Stimulated activated naive CD4-positive, alpha-beta T cell (primary cell): Measurements from ENCODE around the gene MEGF11.
"Not testable (repeated sequence)": the region's sequence is repeated elsewhere in the genome, so short reads cannot be mapped to it uniquely, and the experiment has no call there.

ENCODE experiments used
- DNase-seq, 6 experiments: peaks; one replicate each; lab custom pipeline; 2025; lab: John Stamatoyannopoulos, UW

Gene MEGF11

DNA sequence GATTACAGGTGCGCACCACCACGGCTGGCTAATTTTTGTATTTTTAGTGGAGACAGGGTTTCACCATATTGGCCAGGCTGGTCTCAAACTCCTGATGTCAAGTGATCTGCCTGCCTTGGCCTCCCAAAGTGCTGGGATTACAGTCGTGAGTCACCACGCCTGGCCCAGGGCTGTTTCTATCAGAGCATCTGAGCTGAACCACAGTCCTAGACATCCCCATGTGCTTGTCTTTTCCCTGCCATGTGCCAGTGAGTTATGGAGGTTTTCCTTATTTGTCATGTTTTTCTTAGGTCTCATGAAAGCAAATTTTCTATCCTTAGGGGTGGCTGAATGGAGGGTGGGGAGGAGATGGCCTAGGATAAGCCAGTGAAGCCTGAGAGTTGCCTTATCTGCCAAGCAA lies 250.4 kb downstream of the MEGF11 start:
- DNase-seq: not testable (repeated sequence)

DNA sequence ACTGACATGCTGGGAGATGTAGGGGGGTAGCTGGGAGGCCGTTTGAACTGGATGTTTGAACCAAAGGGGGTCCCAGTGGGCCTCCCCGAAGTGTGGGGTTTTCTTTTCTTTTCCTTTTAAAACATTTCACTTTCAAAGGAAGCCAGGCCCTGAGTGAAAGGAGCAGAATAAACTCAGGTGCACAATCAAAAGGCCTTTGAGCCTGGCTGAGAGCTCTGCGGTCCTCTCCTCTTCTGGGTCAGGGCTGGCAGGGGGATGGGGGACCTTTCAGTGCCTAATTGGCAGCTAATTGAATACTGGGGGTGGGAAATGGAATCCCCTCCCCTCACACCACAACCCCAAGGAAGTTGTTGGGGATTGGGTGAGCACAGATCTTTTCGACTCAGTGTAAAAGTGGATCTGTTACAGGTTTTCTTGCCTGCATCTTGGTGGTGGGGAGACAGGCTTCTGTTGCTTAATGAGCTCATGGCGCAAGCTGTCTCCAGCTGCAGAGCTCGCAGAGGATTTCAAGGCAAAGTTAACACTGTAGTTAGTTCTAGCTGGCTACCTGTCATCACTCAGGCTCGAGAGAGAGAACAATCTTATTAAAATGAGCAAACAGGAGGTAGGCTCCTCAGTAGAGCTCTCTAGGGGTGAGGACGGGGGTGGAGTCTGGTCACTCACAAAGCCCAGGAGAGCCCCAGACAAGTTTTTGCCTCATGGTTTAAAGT lies 251.7 kb downstream of the MEGF11 start:
- no peak for DNase-seq

DNA sequence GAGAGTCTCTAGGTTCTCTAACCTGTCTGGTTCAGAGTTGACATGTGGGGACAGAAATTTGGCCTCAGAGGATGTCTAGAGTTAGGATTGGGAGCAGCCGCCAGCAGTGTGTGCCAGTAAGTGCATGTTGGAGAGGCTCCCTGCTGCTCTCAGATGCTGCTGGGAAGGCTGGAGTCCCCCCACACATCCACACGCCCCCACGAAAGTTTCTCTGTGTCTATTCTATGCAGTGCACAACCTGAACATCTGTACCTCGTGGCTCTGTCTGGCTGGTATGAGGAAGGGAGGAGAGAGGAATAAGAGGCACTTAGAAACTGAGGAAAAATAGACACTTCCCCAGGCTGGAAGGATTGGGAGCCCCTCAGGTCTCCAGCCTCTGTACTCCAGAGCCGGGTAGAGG lies 252.5 kb downstream of the MEGF11 start:
- DNase-seq: no peak

DNA sequence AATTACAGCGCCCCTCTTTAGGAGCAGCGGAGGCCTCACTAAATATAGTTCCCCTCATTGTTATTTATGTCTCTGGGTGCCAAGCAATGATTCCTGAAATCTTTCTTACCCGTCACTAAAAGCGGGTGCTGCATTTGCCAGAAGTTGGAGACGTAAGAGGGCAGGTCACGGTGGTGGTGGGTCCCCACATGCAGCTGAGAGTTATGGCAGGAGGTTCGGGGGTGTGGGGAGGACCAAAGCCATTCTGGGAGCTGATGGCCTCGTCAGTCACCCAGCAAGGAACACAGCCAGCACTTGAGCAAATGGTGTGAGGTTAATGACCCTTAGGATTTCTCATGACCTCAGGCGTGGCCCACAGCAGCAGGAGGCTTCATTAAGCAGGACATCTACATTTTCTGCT lies 255.1 kb downstream of the MEGF11 start:
- DNase-seq: no peak

DNA sequence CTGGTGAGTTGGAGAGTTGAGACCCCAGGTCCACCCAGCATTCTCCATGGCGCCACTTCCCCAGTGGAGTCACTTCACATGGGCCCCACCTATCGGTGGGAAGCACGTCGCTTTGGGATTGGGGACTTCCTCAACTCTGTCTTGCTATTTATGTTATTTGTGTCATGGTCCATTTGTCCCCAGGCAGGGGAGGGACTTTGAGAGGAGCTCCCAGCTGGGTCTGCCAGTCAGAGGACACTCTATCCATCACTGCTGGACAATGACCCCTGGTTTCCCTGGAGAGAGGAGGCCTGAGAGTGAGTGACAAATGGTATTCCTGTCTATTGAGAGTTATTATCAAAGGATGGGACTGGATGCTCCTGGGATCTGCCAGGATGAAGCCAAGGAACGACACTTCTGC lies 256.6 kb downstream of the MEGF11 start:
- no peak for DNase-seq

DNA sequence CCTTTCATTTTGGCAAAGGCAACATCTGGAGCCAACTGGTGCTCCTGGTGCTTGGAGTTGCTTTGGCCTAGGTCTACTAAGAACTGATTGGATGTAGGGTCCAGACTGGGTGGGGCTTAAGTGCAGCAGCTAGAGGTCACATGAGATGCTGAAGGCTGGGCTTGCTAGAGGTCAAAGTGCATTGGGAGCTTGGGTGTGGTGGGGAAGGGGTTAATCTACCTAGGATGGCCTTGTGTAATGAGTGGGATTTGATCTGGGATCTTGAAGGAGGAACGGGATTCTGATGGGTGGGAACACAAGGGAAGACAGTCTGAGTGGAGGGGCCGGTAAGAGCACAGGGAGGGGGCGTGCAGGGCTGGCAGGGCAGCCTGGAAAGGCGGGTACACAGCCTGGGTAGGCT lies 258.7 kb downstream of the MEGF11 start:
- no peak for DNase-seq

DNA sequence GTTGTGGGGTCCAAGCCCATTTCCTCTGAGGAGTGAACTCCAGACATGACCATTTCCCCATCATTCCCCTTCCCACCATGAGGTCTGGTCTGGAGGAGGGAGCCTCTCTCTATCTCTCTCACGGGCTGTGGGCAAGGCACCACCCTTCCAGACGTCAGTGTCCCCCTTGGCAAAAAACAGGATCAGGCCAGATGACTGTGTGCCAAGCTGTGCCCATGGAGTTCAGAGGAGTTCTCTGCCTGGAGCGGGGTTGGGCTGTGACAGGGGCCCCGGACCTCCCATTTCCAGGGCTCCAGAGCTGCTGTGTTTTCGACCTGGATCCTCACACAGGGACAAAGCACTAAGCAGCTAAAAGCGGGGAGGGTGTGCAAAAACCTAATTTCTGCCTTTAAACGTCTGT lies 259.8 kb downstream of the MEGF11 start:
- DNase-seq: no peak

DNA sequence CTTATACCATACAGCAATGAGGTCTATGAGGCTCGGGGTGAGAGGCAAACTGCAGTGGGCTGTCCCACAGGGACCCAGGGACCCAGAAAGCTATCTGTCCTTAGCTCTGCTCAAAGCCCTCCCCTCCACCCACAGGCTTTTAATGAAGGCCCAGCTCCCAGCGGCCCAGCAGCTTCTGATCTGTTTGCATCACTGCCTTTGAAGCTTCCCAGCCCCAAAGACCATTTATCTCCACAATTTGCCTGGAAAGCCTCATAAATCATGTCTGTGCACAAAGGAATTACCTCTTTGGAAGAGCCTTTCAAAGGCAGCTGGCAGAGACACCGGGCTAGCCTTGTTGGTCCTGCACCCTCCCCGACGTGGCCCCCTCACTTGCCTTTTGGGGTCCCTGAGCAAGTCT lies 260.3 kb downstream of the MEGF11 start:
- DNase-seq: no peak

DNA sequence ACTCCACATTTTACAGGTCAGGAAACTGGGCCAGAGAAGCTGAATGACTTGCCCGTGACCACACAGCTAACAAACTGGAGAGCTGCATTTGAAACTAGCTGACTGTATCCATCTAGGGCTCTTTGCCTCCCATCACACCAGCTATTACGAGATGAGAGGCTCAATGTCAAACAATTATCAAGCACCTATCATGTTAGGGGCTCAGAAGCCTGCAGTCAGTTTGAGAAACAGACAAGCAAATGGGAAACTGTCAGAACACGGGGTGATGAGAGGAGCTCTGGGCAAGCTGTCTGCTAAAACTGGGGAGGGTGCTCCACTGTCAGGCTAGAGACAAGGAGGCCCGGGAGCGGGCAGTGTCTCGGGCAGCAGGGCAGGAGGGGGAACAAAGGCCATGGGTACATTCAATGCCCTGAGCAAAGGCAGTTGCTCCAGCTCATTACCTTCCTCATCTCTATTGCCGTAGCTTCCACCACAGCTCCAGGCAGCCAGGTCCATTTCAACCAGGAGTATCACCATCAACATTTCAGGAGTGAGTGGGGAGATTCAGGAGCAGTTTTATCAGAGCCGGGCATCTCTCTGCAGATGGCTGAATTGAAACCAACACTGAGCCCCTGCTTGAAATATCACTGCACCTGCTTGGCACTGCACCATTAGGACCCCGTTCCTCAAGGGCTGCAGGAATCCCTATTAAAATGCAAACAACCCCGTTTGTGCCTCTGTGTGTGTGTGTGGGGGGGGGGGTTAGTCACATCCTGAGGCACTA lies 261.6 kb downstream of the MEGF11 start:
- DNase-seq: no peak

DNA sequence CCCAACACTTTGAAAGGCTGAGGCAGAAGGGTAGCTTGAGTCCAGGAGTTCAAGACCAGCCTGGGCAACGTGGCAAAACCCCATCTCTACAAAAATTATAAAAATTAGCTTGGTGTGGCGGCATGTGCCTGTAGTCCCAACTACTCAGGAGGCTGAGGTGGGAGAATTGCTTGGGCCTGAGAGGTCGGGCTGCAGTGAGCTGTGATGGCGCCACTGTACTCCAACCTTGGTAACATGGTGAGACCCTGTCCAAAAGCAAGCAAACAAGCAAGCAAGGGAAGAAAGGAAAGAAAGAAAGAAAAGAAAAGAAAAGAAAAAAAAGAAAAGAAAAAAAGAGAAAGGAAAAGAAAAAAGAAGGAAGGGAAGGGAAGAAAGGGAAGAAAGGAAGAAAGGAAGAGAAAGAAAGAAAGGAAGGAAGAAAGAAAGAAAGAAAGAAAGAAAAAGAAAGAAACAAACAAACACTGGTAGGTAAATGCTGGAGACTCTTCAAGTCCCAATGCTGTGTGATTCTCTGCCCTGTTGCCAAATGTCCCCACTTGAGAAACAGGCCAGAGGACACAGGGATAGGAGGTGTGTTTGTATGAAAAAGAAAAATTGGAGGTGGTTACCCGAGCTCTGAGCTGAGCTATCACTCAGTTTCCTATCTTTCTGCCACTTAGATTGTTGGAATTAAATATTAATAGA lies 263.1 kb downstream of the MEGF11 start:
- DNase-seq: no peak

DNA sequence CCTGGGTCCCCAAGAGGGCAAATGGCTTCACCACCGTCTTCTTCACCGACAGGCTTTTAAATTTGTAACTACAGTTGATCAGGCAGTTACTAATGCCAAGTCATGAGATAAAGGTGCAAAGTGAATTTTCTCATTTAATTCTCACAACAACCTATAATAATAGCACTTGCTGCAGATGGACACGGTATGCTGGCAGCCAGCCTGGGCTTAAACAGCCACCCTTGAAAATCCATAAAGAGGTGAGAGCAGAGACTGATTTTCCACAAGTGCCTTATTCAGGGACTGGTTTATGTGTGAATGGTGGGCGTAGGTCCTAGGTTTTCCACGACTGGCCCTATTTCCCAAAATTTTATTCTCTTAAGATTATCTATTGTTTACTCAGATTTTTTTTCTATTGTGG lies 266.4 kb downstream of the MEGF11 start:
- no peak for DNase-seq

DNA sequence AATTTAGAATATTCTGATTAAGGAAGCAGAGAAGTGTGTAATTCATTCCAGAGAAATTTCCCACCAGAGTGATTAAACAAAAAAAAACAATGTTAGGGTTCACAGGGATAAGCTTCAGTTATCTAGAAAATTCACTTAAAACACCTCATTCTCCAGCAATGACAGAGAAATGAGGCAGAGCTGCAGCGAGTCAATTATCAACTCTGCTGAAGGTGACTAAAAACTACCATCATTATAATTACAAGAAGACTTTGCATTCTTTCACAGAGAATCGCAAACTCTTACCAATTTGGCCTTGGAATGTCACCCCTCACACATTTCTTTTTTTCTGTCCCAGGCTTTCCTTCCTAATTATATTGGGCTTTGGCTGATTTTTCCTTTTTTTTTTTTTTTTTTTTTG lies 267.1 kb downstream of the MEGF11 start:
- no peak for DNase-seq

DNA sequence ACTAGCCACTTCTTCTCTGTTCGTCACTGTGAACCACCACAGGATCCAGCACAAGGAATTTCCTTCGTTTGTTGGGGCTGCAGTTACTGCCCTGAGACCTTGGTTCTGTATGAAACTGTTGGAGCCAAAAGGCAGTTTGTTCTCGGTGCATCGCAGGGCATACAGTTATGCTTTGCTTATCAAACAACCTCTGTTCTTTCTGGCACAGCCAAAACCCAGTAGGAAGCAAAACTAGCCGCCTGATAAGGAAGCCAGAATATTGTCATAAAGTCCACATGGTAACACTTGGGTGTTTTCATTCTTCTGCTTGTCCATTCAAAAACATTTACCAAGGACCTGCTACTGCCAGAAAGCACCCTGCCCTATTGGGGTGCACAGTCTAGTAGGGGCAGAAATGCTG lies 268.2 kb downstream of the MEGF11 start:
- DNase-seq: no peak

DNA sequence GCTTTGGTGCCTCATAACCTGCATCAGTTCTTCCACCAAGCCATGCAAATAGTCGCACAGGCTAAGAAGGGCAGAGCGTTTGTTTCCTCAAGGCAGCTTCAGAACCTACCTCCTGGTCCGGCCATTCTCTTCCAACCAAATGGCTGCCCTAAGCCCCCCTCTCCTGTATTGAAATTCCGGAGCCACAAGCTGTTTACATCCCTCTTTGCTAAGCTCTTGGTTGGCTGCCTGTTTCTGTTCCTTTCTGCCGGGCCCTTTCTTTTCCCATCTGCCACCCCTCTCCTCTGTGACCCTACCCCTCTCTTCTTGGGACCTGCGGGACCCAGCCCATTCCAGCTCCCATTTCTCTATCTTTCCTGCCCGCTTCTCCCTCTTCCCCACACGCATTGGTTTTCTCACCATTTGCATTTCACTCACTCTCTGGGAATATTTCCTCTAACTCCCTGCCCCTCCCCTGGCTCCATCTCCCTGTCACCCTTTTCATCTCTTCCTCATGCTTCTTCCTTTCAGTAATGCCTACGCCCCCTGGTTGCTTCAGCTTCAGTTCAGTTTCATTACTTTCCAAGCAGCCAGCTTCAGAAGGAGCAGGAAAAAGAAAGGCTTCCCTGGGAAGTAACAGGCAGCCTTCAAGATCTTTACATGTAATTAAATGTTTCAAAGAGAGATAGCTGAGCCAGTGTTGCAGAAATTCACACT lies 270.8 kb downstream of the MEGF11 start:
- no peak for DNase-seq

DNA sequence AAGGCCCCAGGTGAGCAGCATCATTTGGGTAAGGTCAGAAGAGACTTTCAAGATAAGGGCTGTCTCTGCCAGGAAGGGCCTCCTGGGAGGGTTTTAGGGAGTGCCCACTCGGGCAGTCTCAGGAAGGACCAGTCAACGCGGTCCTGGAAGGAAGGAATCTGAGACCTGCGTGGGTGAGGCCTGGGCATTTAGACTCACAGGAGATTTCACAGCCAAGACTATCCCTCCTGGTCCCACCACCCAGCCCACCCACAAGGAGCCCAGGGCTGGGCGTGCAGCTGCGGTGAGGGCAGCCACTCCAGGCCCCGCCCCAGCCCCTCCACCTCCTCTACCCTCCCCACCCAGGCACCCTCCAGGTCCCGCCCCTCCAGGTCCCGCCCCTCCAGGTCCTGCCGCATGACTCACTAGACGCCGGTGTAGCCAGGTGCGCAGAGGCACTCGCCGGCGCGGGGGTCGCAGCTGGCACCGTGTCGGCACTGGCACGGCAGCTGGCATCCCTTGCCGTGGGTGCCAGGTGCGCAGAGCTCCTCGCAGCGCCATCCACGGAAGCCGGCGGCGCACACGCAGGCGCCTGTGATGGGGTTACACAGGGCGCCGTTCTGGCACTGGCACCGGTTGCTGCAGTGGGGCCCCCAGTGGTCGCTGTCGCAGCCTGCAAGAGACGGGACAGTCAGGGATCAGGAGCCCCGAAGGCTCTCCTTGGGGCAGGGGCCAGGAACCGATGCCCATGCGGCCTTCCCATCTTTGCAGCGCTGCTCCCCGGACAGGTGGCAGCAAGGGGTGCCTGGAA lies 271.5 kb downstream of the MEGF11 start:
- peak; percentile 47 to 78 (median 62) for DNase-seq

DNA sequence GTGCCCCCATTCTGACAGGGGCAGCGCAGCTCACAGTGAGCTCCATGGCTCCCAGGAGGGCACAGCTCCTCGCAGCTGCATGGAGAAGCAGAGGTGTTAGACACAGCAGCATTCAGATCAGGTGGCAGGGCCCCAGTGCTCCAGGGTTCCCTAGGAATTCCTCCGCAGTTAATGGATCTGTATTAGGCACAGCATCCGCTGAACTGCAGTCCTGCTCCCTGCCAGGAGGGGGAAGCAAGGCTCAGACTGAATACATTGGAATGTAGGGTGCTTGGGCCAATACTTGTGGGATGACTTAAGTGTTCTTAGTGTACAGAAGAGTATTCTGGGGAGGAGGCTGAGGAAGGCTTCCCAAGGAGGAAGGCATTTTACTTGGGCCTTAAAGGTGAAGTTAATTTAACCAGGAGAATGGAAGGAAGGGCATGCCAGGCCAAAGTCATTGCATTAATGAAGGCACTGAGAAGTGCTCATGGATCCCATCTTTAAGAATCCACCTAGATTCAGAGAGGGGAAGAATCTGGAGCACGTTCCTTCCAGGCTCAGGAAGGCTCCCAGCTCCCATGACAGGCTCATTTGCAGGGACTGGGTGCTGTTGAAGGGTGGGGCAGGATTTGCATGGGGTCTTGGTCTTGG lies 272.6 kb downstream of the MEGF11 start:
- DNase-seq: no peak

DNA sequence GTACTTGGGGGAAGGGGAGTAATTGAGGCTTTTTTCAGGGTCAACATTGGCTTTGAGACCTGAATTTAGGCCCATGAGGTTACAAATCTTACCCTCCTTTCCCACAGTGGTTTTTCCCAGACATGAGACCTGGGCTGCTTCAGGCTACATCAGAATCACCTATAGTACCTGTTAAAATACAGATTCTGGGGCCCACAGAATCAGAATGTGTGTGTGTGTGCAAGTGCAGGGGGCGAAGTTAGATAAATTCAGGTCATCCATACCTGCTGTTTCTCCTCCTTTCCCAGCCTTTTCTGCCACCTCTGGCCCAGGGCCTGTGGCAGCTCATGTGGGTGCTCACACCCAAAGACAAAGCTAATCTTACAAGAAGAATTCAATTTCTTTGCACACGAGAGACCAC lies 273.7 kb downstream of the MEGF11 start:
- DNase-seq: no peak

DNA sequence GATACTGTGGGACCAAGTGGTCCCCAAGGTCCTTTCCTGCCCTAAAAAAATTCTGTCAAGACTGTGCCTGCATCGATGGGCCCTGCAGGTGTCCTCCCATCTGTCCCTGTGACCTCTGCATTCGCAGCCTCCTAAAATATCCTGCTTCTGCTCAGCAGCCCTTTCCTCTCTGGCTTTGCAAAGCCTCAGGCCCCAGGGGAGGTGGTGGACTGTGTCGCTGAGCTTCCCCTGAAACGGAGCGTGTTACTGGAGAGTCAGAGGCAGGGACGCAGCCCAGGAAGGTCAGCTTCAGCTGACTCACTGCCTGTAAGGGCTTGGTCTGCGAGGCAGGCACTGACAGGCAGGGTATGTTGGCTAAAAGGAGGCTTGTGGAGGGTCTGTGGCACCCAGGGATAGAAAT lies 274.2 kb downstream of the MEGF11 start:
- DNase-seq: no peak

DNA sequence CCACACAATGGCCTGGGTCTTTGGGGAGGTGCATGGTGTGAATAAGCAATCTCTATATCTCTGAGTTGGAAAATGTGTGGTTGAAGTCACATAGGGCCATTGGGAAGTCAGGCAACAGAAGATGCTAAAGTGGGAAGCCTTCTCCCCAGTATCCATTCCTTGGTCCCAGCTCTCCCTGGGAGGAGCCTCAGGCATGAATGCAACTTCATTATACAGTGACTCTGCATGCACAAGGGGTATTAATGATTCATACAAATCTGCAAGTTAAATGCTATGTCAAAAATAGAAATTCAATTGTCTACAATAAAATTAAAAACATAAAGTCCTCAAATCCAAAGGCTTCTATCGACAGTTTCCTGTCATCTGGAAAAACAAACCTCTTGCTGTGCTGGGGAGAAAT lies 275.4 kb downstream of the MEGF11 start:
- no peak for DNase-seq

DNA sequence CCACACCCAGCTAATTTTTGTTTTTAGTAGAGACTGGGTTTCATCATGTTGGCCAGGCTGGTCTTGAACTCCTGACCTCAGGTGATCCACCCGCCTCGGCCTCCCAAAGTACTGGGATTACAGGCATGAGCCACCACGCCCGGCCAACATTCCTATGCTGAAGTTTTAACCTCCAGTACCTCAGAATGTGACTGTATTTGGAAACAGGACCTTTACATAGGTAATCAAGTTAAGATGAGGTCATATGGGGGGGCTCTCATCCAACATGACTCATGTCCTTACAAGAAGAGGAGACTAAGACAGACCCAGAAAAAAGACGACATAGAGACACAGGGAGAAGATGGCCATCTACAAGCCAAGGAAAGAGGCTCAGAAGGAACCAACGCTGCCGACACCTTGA lies 277.4 kb downstream of the MEGF11 start:
- not testable (repeated sequence) for DNase-seq

DNA sequence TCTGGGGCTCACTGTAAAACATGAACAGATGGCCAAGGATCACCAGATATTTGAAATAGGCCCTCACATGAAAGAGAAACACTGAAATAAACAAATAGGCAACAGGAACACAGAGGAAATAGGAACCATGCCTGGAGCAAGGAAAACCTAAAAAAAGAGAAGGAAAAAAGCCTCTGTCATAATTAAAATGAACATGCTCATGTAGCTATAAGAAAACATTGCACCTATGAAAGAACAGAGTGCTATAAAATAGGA lies 281.9 kb downstream of the MEGF11 start:
- DNase-seq: no peak
